OCI-LY1 (cell line): ENCODE results near the gene RTBDN.
A peak's percentile ranks its signal among the peaks of the same experiment; 100 is the strongest.

ENCODE experiments used
- H2AFZ ChIP-seq: fragments of 200-600 bp; sonication (generic), shearing (Covaris generic); 2 replicates; pipeline ENCODE4 v1.6.0; 2014; ENCODE audit warnings: antibody characterized with exemption, mild to moderate bottlenecking, low read length
- H3F3A ChIP-seq: fragments of 200-600 bp; sonication (generic), shearing (Covaris generic); 2 replicates; pipeline ENCODE4 v1.6.0; 2014; ENCODE audit warnings: mild to moderate bottlenecking, antibody characterized with exemption, low read length, moderate library complexity; ENCODE audit not compliant: insufficient read depth
- H3K27ac ChIP-seq: fragments of 200-600 bp; sonication (generic); 2 replicates; pipeline ENCODE4 v1.5.1; 2014; ENCODE audit warnings: low read length, mixed run types, mild to moderate bottlenecking, low read depth; ENCODE audit not compliant: poor library complexity, severe bottlenecking
- H3K27me3 ChIP-seq: fragments of 200-600 bp; sonication (generic); 2 replicates; pipeline ENCODE4 v1.6.0; 2014; ENCODE audit warnings: antibody characterized with exemption, mild to moderate bottlenecking, low read length, moderate library complexity; ENCODE audit not compliant: insufficient read depth
- H3K36me3 ChIP-seq: fragments of 200-600 bp; sonication (generic); 2 replicates; pipeline ENCODE4 v1.6.1; 2014; ENCODE audit warnings: mild to moderate bottlenecking, antibody characterized with exemption, low read length, moderate library complexity, mixed read lengths; ENCODE audit not compliant: insufficient read depth
- H3K4me1 ChIP-seq: fragments of 200-600 bp; sonication (generic); 2 replicates; pipeline ENCODE4 v1.5.1; 2014; ENCODE audit warnings: mild to moderate bottlenecking, low read length, moderate library complexity; ENCODE audit not compliant: insufficient read depth, severe bottlenecking
- H3K4me2 ChIP-seq: fragments of 200-600 bp; sonication (generic), shearing (Covaris generic); 2 replicates; pipeline ENCODE4 v1.6.1; 2014; ENCODE audit warnings: low read length
- H3K4me3 ChIP-seq: fragments of 200-600 bp; sonication (generic); 2 replicates; pipeline ENCODE4 v1.5.1; 2014; ENCODE audit warnings: low read length, low read depth, mild to moderate bottlenecking, mixed read lengths; ENCODE audit not compliant: poor library complexity, severe bottlenecking
- H3K79me2 ChIP-seq: fragments of 200-600 bp; shearing (Covaris generic); 2 replicates; pipeline ENCODE4 v1.6.1; 2016; ENCODE audit warnings: mixed run types, low read length, mixed read lengths; ENCODE audit not compliant: insufficient read depth
- H3K9ac ChIP-seq: fragments of 200-600 bp; sonication (generic), shearing (Covaris generic); 2 replicates; pipeline ENCODE4 v1.6.1; 2014; ENCODE audit warnings: mild to moderate bottlenecking, low read length, mixed read lengths
- H3K9me2 ChIP-seq: fragments of 200-600 bp; sonication (generic), shearing (Covaris generic); 2 replicates; pipeline ENCODE4 v1.6.1; 2014; ENCODE audit warnings: low read depth, mild to moderate bottlenecking, low read length, mixed read lengths
- H3K9me3 ChIP-seq: fragments of 200-600 bp; shearing (Covaris generic); 2 replicates; pipeline ENCODE4 v1.6.1; 2014; ENCODE audit warnings: low read length, mixed read lengths
- H4K20me1 ChIP-seq: fragments of 200-600 bp; sonication (generic), shearing (Covaris generic); 2 replicates; pipeline ENCODE4 v1.6.0; 2016; ENCODE audit warnings: mild to moderate bottlenecking, low read length; ENCODE audit not compliant: insufficient read depth
- EZH2 ChIP-seq: fragments of 200-600 bp; sonication (generic), shearing (Covaris generic); IDR thresholded peaks from 2 replicates; pipeline ENCODE4 v1.8.0; 2017; ENCODE audit warnings: borderline replicate concordance, mixed run types, mild to moderate bottlenecking, antibody characterized with exemption, low read length, moderate library complexity, mixed read lengths
- TF ChIP-seq, protein P1 (sequence below): fragments of 200-600 bp; sonication (generic), shearing (Covaris generic); IDR thresholded peaks from 2 replicates; pipeline ENCODE4 v1.5.1; 2017; ENCODE audit warnings: mild to moderate bottlenecking, antibody characterized with exemption, low read length, moderate library complexity, mixed read lengths

The RTBDN gene

DNA sequence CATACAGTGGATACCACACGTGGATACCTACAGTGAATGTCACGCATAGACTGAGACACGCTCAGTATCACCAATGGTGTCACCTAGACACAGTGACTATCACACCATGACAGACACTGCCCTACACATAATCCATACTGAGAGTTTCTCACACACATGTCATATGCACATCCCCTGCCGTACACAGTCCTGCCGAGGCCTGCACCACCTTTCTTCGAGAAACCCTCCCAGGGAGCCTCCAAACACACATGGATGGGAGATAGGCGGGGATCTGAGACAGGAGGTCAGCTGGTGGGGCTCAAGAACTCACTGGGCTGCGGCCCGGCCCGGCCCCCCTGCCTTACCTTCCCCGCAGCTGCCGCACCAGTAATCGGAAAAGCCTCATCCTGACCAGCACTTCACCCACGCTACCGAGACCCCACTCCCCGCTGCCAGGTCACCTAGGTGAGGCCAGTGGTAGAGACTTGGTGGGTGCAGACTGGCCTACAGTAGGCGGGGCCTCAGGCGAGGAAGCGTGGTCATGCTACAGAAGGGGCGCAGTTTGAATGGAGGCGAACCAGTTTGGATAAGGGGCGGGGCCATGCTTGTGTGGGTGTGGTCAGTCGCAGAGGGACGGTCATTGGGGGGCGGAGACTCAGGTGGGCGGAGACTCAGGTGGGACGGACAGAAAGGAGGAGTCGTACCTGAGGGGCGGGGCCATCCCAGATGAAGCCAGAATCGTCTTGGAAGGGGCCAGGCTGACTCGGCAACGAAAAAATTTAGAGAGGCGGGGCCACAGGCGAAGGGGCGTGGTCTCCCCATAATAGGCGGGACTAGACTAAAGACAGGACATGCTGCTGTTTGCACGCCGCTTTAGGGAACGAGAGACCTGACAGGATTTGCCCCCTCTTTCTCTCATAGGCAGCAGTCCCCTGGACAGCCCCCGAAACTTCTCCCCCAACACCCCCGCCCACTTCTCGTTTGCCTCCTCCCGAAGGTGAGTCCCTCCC, 6.0 kb upstream of the RTBDN start:
- Histone ChIP-seq H3K79me2 (no peaks in the 10 kb centered on the region), H3K9me3 (no peaks in the 10 kb centered on the region), H2AFZ (no peak overlapping the region), H3K4me2 (peak overlapping the region; percentile 64), H3K36me3 (peaks cover 35% of the 10 kb centered on the region), H3K9me2 (no peaks in the 10 kb centered on the region), H3K4me1 (peaks cover 43% of the 10 kb centered on the region), H3K9ac (no peak overlapping the region), H3F3A (0 out of 2 replicates have a peak, but pooled peaks cover 7% of the 10 kb centered on the region), H3K27ac (peak overlapping the region; percentile 75), H3K27me3 (no peaks in the 10 kb centered on the region), H4K20me1 (no peaks in the 10 kb centered on the region), H3K4me3 (no peak overlapping the region)
- TF ChIP-seq, protein P1, sequence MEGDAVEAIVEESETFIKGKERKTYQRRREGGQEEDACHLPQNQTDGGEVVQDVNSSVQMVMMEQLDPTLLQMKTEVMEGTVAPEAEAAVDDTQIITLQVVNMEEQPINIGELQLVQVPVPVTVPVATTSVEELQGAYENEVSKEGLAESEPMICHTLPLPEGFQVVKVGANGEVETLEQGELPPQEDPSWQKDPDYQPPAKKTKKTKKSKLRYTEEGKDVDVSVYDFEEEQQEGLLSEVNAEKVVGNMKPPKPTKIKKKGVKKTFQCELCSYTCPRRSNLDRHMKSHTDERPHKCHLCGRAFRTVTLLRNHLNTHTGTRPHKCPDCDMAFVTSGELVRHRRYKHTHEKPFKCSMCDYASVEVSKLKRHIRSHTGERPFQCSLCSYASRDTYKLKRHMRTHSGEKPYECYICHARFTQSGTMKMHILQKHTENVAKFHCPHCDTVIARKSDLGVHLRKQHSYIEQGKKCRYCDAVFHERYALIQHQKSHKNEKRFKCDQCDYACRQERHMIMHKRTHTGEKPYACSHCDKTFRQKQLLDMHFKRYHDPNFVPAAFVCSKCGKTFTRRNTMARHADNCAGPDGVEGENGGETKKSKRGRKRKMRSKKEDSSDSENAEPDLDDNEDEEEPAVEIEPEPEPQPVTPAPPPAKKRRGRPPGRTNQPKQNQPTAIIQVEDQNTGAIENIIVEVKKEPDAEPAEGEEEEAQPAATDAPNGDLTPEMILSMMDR: no peak
- no peak for TF ChIP-seq EZH2

GRCh38 chr19:12838886-12839756, 4.7 kb upstream of the RTBDN start:
- H3F3A ChIP-seq: 0 out of 2 replicates have a peak, but pooled peaks cover 7% of the 10 kb centered on the region
- peak overlapping the region; percentile 83 for H3K9ac ChIP-seq
- H3K79me2 ChIP-seq: no peaks in the 10 kb centered on the region
- H3K4me2 ChIP-seq: peak overlapping the region; percentile 64
- H2AFZ ChIP-seq: no peak overlapping the region
- peak overlapping the region; percentile 75 for H3K27ac ChIP-seq
- H4K20me1 ChIP-seq: no peaks in the 10 kb centered on the region
- peaks cover 31% of the 10 kb centered on the region for H3K36me3 ChIP-seq
- TF ChIP-seq, protein P1: no peak
- TF ChIP-seq EZH2: no peak
- H3K9me3 ChIP-seq: no peaks in the 10 kb centered on the region
- no peaks in the 10 kb centered on the region for H3K9me2 ChIP-seq
- H3K27me3 ChIP-seq: no peaks in the 10 kb centered on the region
- peaks cover 56% of the 10 kb centered on the region for H3K4me1 ChIP-seq
- peak overlapping the region; percentile 81 for H3K4me3 ChIP-seq

GRCh38 chr19:12838182-12838885, 4.0 kb upstream of the RTBDN start, which contains the start of gene MAST1:
Gene MAST1, plus strand, starts transcription at chr19:12838515. Its CDS starts 58 bp downstream, at chr19:12838573.
- H2AFZ ChIP-seq: no peak within 1 kb of the TSS
- peak within 1 kb of the TSS; percentile 75 for H3K27ac ChIP-seq

More at GRCh38 chr19:12838182-12838885, 4.0 kb upstream of the RTBDN start, which contains the start of gene MAST1:
- no peaks in the 10 kb centered on the region for H3K9me3 ChIP-seq
- H3K4me3 ChIP-seq: peak within 1 kb of the TSS; percentile 81
- H4K20me1 ChIP-seq: no peaks in the 10 kb centered on the region
- no peaks in the 10 kb centered on the region for H3K27me3 ChIP-seq
- no peaks in the 10 kb centered on the region for H3K79me2 ChIP-seq
- peak within 1 kb of the TSS; percentile 64 for H3K4me2 ChIP-seq
- H3K36me3 ChIP-seq: peaks cover 24% of the 10 kb centered on the region
- H3K4me1 ChIP-seq: peaks cover 60% of the 10 kb centered on the region
- H3F3A ChIP-seq: peaks cover 8% of the 10 kb centered on the region
- H3K9ac ChIP-seq: peak within 1 kb of the TSS; percentile 83
- TF ChIP-seq EZH2: no peak
- TF ChIP-seq, protein P1: peak; percentile 37
- no peaks in the 10 kb centered on the region for H3K9me2 ChIP-seq
